RWPE1 (cell line): ENCODE data around the gene SPACA7.

ENCODE experiments used
- CTCF ChIA-PET: fragments of 350-600 bp; sonication (Branson Sonifier 250); formaldehyde crosslinking; extraction: SDS; loops from one replicate; lab custom pipeline; 2021; lab: Yijun Ruan, JAX
- POLR2A ChIA-PET: fragments of 400-600 bp; formaldehyde crosslinking; extraction: SDS; loops from one replicate; lab custom pipeline; 2020; ENCODE audit warnings: antibody characterized with exemption; ENCODE audit not compliant: low non-redundant PET; lab: Yijun Ruan, JAX
- DNase-seq: peaks from one replicate; pipeline ENCODE4 v3.0.0; 2012; ENCODE audit warnings: low spot score
- H3K27ac ChIP-seq: fragments of 450-650 bp; 2 replicates; pipeline ENCODE4 v1.5.1; 2017
- TF ChIP-seq, protein P1 (sequence below): fragments of 450-650 bp; conservative IDR thresholded peaks from 2 replicates; pipeline ENCODE4 v1.5.1; 2017; ENCODE audit warnings: low read depth, mild to moderate bottlenecking

Gene SPACA7

DNA sequence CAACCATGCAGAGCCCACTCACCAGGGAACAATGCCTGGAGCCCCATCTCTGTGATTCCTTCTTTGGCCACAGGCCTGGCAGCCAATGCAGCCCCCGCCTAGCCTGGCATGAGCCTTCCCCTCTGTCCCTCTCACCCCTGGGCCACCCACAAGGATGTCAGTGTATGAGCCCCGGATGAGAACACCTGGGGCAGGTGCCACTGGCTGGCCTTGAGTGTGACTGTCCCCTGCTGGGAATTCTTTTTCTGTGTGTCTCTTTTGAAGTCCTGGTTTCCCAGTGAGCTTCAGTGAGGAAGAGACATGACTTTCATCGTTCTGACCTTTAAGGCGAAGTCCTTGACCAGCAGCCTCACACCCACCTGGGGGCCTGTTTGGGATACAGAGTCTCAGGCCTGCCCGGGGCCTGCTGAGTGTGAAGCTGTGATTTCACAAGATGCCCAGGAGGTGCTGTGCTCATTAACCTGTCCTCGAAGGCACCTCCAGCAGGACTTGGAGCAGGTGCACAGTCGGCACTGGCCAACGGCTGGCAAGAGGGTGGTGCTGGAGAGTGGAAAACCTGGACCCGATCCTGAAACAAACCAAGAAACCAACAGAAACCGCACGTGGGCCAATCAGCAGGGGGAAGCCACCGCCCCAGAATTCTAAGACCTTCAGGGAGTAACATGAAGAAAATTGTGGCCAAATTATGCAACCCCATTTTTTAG, 27.4 kb upstream of the SPACA7 start:
- no peak overlapping the region for H3K27ac ChIP-seq
- ChIA-PET POLR2A (no interaction called here), CTCF (no interaction called here)
- TF ChIP-seq, protein P1, sequence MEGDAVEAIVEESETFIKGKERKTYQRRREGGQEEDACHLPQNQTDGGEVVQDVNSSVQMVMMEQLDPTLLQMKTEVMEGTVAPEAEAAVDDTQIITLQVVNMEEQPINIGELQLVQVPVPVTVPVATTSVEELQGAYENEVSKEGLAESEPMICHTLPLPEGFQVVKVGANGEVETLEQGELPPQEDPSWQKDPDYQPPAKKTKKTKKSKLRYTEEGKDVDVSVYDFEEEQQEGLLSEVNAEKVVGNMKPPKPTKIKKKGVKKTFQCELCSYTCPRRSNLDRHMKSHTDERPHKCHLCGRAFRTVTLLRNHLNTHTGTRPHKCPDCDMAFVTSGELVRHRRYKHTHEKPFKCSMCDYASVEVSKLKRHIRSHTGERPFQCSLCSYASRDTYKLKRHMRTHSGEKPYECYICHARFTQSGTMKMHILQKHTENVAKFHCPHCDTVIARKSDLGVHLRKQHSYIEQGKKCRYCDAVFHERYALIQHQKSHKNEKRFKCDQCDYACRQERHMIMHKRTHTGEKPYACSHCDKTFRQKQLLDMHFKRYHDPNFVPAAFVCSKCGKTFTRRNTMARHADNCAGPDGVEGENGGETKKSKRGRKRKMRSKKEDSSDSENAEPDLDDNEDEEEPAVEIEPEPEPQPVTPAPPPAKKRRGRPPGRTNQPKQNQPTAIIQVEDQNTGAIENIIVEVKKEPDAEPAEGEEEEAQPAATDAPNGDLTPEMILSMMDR, result no peak
- DNase-seq, result no peak

- no peak overlapping the region for H3K27ac ChIP-seq
- POLR2A ChIA-PET, result no interaction called here
- no peak for DNase-seq
- TF ChIP-seq, protein P1, result no peak
- CTCF ChIA-PET, result no interaction called here
Observed at GRCh38 chr13:112349681-112350080, 26.5 kb upstream of the SPACA7 start.

DNA sequence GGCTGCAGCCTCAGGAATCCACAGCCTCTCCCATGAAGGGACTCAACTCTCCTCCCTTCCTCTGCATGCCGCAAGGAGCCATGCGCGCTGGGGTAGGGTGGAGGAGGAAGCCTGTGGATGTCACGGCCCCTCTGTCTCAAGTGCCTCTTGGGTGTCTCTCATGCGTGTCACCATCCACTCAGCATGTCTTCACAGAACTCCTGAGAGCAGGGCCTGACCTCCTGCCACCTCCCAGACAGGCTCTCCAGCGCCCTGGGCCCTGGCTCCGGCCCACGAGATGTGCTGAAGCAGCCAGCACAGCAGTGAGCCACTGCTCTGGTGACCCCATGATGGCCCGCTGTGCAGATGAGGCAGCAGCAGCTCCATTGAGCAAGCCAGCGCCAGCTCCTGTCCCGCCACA, 25.9 kb upstream of the SPACA7 start:
- no peak overlapping the region for H3K27ac ChIP-seq
- TF ChIP-seq, protein P1, result no peak
- no peak for DNase-seq
- ChIA-PET CTCF (no interaction called here), POLR2A (no interaction called here)

DNA sequence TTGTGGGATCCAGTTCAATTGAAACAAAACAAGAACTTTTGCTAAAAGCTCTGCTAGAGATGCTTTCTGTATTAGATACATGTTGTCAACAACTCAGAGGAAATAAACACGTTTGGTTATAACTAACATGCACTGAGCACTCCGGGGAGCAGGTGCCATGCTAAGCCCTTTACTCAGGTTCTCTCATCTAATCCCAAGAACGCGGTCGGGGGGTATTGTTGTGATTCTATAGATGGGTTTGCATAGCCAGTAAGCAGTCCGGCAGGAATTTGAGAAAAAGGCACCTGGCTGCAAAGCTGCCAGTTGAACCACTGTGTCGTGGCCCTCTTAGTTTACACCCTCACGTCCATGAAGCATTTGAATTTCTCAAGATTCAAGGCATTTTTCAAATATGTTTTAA, 24.3 kb upstream of the SPACA7 start:
- ChIA-PET POLR2A (no interaction called here), CTCF (no interaction called here)
- no peak overlapping the region for H3K27ac ChIP-seq
- TF ChIP-seq, protein P1, result no peak
- no peak for DNase-seq

- CTCF ChIA-PET, result no interaction called here
- TF ChIP-seq, protein P1, result no peak
- POLR2A ChIA-PET, result no interaction called here
- H3K27ac ChIP-seq, result no peak overlapping the region
- DNase-seq, result no peak
Observed at GRCh38 chr13:112353856-112354255, 22.3 kb upstream of the SPACA7 start.

DNA sequence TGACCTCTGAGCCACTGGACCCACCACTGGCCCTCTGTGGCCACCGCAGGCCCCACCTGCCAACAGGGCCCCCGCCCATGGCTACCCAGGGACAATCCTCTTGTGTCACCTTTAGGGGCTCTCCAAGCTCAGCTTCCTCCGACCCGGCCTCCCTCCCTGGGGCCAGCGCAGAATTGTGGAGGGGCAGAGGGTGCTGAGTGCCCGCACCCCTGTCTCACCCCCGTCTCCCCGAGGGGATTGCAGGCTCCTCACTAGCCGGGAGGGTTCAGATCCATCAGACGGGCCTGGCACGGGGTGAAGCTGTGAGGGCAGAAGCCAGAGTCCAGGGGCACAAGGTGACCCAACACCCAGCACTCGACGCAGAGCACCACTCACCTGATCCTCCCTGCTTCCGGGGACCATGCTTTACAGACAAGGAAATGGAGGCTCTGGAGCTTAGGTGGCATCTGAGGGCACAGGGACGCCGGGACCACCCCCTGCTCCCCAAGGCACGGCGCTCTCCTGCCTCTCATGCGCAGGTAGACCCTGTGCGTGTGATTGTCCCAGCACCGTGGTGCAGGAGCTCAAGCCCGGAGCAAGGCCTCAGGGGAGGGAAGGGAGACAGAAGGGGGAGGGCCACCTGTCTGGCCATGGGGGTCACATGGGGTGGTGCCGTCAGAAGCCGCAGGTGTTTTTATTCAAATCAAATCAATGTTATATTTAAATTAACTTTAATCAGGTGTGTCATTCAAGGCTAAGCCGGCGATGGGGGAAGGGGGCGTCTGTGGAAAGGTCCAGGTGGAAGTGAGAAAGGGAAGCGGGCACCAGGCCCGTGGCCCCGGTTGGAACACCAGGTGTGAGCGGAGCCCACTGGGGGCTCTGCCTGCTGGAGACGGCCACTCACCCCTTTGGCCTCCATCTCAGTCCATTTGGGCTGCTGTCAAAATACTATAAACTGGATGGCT, 21.6 kb upstream of the SPACA7 start:
- DNase-seq, result no peak
- H3K27ac ChIP-seq, result no peak overlapping the region
- TF ChIP-seq, protein P1, result no peak
- ChIA-PET CTCF (no interaction called here), POLR2A (no interaction called here)
